HFF-Myc (cell line): ENCODE results near the gene AKAP7.
"Not testable (repeated sequence)": the region's sequence is repeated elsewhere in the genome, so short reads cannot be mapped to it uniquely, and the experiment has no call there.

Experiments used
- DNase-seq: peaks from one replicate; pipeline ENCODE4 v3.0.0-alpha.2; 2011; ENCODE audit warnings: low read depth; ENCODE audit errors: extremely low read depth
- H3K4me3 ChIP-seq: replicated peaks from 2 replicates; pipeline ENCODE4 v1.5.1; 2011; ENCODE audit warnings: low read depth, mild to moderate bottlenecking, control low read depth, low read length
- TF ChIP-seq, protein P1 (sequence below): IDR thresholded peaks from 2 replicates; pipeline ENCODE4 v1.5.1; 2012; ENCODE audit warnings: mild to moderate bottlenecking, low read depth, low read length, control low read depth; ENCODE audit errors: missing control alignments

The AKAP7 gene

GRCh38 chr6:131257104-131257503 is 121.8 kb downstream of the AKAP7 start:
- TF ChIP-seq, protein P1, sequence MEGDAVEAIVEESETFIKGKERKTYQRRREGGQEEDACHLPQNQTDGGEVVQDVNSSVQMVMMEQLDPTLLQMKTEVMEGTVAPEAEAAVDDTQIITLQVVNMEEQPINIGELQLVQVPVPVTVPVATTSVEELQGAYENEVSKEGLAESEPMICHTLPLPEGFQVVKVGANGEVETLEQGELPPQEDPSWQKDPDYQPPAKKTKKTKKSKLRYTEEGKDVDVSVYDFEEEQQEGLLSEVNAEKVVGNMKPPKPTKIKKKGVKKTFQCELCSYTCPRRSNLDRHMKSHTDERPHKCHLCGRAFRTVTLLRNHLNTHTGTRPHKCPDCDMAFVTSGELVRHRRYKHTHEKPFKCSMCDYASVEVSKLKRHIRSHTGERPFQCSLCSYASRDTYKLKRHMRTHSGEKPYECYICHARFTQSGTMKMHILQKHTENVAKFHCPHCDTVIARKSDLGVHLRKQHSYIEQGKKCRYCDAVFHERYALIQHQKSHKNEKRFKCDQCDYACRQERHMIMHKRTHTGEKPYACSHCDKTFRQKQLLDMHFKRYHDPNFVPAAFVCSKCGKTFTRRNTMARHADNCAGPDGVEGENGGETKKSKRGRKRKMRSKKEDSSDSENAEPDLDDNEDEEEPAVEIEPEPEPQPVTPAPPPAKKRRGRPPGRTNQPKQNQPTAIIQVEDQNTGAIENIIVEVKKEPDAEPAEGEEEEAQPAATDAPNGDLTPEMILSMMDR = no peak
- DNase-seq = no peak

DNA sequence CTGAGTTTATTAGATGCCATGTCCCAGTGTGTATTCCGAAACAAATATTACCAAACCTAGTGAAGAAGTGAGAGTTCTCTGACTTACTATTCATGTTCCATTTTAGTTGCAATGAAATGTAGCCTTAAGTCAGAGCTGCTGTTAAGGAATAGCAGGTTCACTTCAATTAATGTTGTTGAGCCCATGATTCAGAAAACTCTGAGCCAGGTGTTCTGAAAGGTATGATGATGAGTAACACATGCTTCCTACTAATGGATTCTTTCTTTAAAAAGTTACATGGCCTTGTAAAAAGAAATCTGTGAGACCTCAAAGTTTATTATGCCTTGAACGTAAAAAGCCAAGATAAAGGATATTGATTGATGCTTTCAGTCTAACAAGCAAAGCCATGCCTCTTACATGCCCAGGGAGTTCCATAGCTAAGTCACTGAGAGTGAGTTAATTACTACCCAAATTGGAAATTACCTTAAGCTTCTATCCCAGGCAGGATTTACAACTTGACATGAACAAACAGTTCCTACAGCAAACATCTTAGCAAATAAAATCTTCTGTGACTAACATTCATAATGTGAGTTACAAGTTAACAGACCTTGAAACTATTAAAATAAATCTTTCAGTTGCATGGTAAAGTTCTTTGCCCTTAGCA is 122.9 kb downstream of the AKAP7 start:
- no peak for DNase-seq
- no peak overlapping the region for H3K4me3 ChIP-seq
- TF ChIP-seq, protein P1 = no peak

More at GRCh38 chr6:131257104-131257503, 121.8 kb downstream of the AKAP7 start:
- no peak overlapping the region for H3K4me3 ChIP-seq

DNA sequence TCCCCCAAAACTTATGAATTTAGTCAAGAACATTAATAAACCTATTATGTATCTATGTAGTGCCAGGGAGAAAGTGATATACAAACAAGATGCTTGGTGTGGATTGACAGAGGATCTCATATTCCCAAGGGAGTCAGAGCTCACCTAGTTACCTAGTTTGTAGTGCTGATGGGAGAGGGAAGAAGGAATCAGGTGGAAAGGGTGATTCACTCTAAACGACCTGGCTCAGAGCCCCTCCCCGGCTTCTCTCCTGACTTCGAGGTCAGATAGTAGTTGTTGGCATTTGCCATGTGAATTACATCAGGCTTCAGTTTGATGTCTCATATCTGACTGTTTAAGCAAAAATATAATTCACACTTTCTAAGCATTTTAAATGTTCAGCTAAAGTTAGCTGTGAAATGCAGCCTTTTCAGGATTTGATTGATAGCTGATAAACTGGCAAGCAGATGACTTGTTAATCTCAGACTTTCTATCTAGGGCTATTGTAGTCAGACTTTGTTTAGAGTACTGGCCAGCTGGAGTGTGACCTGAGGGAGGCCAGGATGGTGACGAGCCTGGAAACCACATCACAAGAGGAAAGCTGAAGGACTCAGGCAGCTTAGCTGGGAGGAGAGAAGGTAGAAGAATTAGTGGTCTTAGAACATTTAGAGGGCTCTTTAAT is 123.7 kb downstream of the AKAP7 start:
- DNase-seq = no peak
- H3K4me3 ChIP-seq = no peak overlapping the region
- TF ChIP-seq, protein P1 = no peak

DNA sequence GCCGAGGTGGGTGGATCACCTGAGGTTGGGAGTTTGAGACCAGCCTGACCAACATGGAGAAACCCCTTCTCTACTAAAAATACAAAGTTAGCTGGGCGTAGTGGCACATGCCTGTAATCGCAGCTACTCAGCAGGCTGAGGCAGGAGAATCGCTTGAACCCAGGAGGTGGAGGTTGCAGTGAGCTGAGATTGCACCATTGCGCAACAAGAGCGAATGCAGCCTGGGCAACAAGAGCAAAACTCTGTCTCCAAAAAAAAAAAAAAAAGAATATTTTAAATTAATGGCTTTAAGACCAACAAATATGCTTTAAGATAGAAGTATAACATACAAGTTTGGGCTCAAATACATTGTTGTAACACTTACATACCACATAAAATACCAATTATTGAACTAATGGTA is 125.7 kb downstream of the AKAP7 start:
- not testable (repeated sequence) for DNase-seq, H3K4me3 ChIP-seq

DNA sequence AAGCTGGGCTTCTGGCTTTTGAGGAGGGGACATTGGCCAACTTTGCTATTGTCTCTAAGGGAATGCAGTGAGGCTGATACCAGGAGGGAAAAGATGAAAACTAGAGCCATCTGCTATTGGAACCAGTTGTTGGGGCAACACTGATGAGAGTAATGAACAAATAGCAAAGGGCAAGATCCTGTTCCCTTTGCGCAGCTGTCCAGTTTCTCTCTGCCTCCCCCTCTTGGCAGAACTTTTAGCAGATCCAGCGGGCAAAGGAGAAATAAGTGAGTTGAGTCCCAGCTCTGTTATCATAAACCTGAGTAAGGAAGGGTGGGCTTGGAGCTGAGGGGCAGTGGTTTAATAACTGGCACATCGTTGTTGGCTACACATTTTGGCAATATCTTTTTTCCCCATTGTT is 126.8 kb downstream of the AKAP7 start:
- TF ChIP-seq, protein P1 = peak; percentile 20
- no peak for DNase-seq
- no peak overlapping the region for H3K4me3 ChIP-seq

GRCh38 chr6:131265939-131266338 is 130.7 kb downstream of the AKAP7 start:
- TF ChIP-seq, protein P1 = no peak

DNA sequence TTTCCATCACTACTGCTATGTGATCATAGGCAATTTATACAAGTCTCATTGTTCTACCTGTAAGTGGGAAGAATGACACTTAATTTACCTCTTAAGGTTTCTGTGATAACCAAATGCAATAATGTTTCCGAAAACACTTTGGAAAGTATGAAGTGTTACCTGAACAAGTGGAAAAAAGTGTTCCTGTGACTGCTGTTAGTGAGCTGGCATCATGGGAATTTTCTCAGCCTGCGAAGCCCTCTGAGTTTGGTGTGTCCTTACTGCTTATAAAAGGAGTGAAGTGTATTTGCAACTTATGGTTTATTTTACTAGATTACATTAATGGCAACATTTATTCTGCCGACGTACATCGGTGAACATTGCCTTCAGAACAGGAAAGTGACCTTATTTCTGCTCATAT is 133.0 kb downstream of the AKAP7 start:
- H3K4me3 ChIP-seq = no peak overlapping the region
- TF ChIP-seq, protein P1 = no peak
- no peak for DNase-seq

More at GRCh38 chr6:131265939-131266338, 130.7 kb downstream of the AKAP7 start:
- no peak overlapping the region for H3K4me3 ChIP-seq
- no peak for DNase-seq
